HEK293T (cell line): ENCODE results near the gene OR2V2.

ENCODE experiments used
- ARNT ChIP-seq: fragments of 450-650 bp; IDR thresholded peaks from 2 replicates; pipeline ENCODE4 v1.6.1; 2017; ENCODE audit warnings: mild to moderate bottlenecking
- BHLHE40 ChIP-seq: fragments of 450-650 bp; IDR thresholded peaks from 2 replicates; pipeline ENCODE4 v1.6.1; 2016; ENCODE audit warnings: mild to moderate bottlenecking, moderate library complexity, borderline replicate concordance
- ELF4 ChIP-seq: fragments of 450-650 bp; IDR thresholded peaks from 2 replicates; pipeline ENCODE4 v1.6.1; 2017; ENCODE audit warnings: antibody characterized with exemption
- FOXA1 ChIP-seq: fragments of 450-650 bp; IDR thresholded peaks from 2 replicates; pipeline ENCODE4 v1.6.1; 2016; ENCODE audit warnings: mild to moderate bottlenecking
- FOXK2 ChIP-seq: fragments of 450-650 bp; IDR thresholded peaks from 2 replicates; pipeline ENCODE4 v1.6.1; 2016; ENCODE audit warnings: mild to moderate bottlenecking
- FOXM1 ChIP-seq: fragments of 450-650 bp; IDR thresholded peaks from 2 replicates; pipeline ENCODE4 v1.6.1; 2017; ENCODE audit warnings: mild to moderate bottlenecking, borderline replicate concordance
- HDGF ChIP-seq: fragments of 450-650 bp; IDR thresholded peaks from 2 replicates; pipeline ENCODE4 v1.6.1; 2017; ENCODE audit warnings: antibody characterized with exemption, borderline replicate concordance
- LEF1 ChIP-seq: fragments of 450-650 bp; IDR thresholded peaks from 2 replicates; pipeline ENCODE4 v1.6.1; 2017; ENCODE audit warnings: mild to moderate bottlenecking, borderline replicate concordance
- SP1 ChIP-seq: fragments of 450-650 bp; IDR thresholded peaks from 2 replicates; pipeline ENCODE4 v1.6.1; 2017
- SUZ12 ChIP-seq: fragments of 450-650 bp; IDR thresholded peaks from 2 replicates; pipeline ENCODE4 v1.6.1; 2016; ENCODE audit warnings: mild to moderate bottlenecking
- TARDBP ChIP-seq: fragments of 450-650 bp; IDR thresholded peaks from 2 replicates; pipeline ENCODE4 v1.6.1; 2016
- ZNF384 ChIP-seq: fragments of 450-650 bp; IDR thresholded peaks from 2 replicates; pipeline ENCODE4 v1.6.1; 2016
- TF ChIP-seq, protein P1 (sequence below): fragments of 450-650 bp; IDR thresholded peaks from 2 replicates; pipeline ENCODE4 v1.6.1; 2016

DNA sequence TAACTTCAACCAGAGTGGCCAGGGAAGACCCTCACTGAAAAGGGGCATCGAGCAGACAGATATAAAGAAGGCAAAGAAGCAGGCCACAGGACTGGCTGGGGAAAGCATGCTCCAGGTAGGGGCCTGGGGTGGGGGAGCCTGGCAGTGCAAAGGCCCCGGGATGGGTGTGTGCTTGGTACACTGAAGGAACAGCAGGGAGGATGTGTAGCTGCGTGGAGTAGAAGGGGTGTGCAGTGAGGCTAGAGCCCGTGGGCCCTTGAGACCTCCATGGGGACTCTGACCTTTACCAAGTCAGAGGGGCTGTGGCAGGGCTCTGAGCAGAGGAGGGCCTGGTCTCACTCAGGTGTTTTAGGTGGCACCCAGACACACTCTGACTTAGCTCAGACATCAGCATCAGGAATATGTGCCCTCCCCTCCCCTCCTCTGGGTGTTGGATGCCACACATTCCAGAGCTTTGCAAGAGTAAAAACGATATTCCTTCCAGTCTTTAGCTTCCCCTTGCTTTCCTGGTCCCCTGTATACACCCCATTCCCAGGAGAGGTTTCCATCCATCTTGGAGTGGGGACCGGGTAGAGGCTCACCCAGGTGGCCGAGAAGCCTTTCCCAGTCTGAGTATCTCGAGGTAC lies 50.1 kb downstream of the OR2V2 start:
- TF ChIP-seq TARDBP (no peak), FOXM1 (no peak), FOXK2 (no peak), ELF4 (no peak), ARNT (no peak), SP1 (no peak), HDGF (no peak), SUZ12 (no peak), LEF1 (no peak), ZNF384 (no peak), BHLHE40 (no peak), FOXA1 (no peak)
- TF ChIP-seq, protein P1, sequence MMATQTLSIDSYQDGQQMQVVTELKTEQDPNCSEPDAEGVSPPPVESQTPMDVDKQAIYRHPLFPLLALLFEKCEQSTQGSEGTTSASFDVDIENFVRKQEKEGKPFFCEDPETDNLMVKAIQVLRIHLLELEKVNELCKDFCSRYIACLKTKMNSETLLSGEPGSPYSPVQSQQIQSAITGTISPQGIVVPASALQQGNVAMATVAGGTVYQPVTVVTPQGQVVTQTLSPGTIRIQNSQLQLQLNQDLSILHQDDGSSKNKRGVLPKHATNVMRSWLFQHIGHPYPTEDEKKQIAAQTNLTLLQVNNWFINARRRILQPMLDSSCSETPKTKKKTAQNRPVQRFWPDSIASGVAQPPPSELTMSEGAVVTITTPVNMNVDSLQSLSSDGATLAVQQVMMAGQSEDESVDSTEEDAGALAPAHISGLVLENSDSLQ: no peak
